NCI-H1694 treated with DMSO at 0.1 percent for 48 hours (cell line): ENCODE data around the gene FKBP7.
"Not testable (repeated sequence)": the region's sequence is repeated elsewhere in the genome, so short reads cannot be mapped to it uniquely, and the experiment has no call there.

Source experiments
- DNase-seq: peaks from one replicate; lab custom pipeline; 2025; lab: John Stamatoyannopoulos, UW

Gene FKBP7

DNA sequence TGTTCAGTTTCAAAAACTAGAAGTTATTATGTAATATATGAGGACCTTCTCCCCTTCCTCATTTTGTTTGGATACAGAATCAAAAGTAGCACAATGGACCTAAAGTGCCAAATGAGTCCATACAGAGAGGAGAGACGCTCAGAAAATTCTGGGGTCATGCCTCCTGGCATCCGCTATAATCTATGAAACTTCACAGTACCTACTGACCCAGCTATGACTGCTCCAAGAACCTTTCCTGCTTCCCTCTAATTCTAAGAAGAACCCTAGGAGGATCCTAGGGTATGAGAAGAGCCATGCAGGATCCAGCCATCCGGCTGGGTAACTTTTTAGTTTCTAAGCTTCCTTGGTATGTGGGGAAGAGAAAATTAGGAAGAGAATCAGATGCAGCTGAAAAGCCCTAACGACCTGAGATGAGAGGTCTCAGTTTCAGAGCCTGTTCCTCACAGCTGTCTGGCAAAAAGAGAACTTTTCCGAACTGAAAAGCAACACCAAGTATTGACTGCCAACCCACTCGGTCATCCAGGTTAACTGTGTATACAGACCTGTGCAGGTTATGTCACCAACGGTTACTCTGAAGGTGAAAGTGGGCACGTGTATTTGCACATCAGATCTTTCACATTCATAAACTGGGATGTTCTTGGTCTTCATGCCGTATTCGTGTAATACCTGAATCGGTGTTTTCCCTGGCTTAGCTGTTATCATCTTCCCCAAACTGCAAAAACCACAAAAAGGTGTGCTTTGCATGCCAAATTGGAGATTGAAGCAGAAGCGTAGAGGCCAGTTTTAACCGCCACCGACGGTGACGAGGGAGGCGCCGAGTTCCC lies 28.5 kb downstream of the FKBP7 start:
- no peak for DNase-seq

DNA sequence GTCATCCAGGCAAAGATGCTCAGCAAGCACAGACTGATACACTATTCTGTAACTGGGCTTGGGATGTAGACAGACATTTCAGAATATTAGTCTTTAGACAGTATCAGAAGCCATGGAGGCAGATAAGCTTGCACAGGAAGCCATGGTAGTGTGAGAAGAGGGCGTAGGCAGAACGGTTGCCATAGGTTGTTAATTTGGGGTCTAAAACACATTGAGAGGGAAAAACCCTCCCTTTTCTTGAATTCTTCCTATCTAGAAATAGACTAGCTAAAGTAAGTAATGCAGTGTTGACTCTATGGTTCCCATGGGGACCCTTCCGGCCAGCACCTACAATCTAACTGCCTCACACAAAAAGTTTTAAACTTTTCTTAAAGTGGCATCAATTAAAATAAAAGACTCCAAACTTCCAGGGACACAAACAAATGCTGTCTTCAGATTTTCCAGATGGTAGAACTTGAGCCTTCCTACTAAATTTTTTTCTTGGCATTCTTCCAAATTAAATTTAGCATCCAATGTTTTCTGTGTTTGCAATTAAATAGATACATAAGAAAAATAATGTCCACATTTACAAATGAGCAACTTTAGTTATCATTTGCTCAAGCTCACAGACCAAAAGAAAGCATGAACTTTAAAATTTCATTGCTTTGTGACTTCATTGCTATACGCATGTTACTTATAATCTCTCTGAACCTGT lies 29.3 kb downstream of the FKBP7 start:
- no peak for DNase-seq

DNA sequence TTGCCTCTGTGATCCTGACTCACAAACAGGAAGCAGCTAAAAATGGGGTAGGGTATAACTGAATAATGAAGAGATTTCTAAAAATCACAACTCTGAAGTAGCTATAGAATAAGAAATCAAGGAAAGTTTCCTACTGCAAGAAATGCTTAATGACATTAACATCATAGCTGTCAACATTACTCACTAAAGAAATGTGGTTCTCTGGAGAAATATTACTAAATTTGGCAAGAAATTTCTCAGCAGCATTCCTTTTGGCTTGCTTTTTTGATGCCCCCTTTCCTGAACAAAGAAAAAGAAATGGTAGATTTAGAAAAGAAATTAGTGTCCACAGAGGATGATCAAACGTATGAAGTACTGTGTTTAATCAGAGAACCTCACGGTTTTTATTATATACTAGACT lies 37.0 kb downstream of the FKBP7 start:
- DNase-seq, result no peak

DNA sequence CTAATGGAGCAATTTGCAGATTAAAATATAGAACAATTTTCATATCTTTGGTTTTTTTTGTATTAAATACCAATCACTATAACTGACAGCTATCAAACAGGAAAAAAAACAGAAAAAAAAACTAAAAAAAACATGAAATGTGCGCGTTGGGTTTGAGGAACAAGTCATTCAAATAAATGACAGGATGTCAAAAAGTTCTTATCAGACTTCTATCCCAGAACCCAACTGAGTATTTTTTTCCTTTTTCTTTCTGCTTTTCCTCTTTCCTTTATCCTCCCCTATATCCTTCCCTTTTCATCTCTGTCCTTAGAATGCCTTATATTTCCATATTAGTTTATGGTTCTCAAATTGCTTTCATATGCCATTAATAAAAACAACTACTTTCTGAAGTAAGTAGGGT lies 41.7 kb downstream of the FKBP7 start:
- no peak for DNase-seq

DNA sequence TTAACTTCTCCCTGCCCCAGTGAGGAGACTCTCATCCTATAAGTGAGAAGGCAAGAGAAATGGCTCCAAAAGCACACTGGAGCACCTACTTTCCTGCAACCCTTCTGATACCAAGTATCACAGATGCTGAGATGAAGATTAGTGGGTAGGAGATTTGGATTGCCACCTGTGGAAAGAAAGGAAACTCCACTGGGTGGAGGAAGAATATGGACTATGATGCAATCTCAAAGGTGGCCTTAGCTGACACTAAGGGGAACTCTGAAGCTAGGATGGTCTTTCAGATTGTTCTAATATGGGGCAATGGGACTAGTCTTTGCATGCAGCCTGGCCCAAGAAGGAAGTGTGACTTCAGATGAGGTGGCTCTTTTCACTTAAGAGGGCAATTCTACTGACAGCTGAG lies 49.1 kb downstream of the FKBP7 start:
- no peak for DNase-seq

DNA sequence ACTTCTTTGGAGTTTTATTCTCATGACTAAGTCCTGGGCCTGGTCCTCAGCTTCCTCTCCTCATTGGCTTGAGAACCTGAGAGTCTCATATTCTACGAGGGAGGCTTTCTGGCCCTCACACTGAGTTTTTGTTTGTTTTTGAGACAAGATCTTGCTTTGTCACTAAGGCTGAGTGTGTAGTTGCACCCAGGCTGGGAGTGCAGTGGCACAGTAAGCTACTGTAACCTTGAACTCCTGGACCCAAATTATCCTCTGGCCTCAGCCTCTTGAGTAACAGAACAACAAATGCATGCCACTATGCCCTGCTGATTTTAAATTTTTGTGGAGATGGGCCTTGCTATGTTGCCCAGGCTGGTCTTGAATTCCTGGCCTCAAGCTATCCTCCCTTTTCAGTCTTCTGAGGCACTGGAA lies 50.0 kb downstream of the FKBP7 start:
- no peak for DNase-seq

DNA sequence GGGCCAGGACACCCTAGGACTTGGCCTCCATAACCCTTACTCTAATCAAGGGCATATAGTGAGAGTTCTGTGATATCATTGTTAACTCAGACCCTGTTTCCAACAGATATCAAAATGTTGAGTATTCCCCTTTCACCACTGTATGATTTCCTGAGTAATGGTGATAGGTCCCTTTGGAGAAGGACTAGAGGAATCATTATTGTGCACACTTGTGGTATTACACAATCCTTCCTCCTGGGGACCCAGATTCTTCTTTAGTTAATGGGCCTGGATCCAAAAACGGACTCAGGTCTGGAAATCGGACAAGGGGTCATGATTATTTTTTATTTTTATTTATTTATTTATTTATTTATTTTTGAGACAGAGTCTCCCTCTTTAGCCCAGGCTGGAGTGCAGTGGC lies 50.9 kb downstream of the FKBP7 start:
- DNase-seq, result no peak

DNA sequence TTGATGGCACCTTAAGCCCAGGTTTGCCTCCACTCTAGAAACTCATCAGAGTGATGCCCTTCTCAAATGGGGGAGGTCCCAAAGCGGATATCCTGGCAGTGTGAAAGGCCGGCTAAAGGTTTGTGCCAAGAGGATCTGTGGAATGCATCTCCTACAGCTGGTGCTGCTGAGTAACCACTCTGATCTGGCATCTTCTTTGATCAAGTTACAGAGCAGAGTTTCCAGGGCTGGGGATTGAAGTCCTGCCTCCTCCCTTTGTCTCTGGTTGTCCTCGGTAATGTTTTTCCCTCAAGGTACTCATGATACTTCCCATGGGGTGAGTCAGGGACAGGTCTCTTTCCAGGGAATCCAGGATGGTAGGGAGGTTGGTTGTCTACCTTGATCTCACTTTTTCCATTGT lies 52.0 kb downstream of the FKBP7 start:
- DNase-seq, result no peak

DNA sequence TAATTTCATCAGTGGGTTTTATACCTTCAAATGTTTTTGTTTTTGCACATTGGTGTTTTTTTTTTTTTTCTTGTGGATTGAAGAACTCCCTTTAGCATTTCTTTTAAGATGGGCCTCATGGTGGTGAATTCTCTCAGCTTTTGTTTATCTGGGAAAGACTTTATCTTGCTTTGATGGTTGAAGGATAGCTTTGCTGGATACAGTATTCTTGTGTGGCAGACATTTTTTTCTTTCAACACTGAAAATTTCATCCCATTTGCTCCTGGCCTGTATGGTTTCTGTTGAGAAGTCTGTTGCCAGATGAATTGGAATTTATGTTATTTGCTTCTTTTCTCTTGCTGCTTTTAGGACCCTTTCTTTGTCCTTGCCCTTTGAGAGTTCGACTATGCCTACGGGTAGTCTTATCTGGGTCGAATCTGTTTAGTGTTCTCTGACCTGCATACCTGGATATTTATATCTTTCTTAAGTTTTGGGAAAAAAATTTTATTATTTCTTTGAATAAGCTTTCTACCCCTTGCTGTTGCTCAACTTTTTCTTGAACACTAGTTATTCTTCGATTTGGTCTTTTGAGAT lies 53.1 kb downstream of the FKBP7 start:
- DNase-seq, result no peak

DNA sequence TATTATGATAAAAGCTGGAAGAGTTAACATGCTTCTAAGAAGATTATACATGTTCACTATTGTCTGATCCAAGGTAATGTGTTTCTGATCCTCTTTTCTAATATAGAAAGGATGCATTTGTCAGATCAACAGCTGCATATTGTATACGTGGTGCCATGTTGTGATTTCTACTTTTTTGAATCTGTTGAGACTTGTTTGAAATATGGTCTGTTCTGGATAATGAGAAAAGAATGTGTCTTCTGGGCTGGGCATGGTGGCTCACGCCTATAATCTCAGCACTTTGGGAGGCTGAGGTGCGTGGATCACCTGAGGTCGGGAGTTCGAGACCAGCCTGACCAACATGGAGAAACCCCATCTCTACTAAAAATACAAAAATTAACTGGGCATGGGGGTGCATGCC lies 54.7 kb downstream of the FKBP7 start:
- DNase-seq, result not testable (repeated sequence)

DNA sequence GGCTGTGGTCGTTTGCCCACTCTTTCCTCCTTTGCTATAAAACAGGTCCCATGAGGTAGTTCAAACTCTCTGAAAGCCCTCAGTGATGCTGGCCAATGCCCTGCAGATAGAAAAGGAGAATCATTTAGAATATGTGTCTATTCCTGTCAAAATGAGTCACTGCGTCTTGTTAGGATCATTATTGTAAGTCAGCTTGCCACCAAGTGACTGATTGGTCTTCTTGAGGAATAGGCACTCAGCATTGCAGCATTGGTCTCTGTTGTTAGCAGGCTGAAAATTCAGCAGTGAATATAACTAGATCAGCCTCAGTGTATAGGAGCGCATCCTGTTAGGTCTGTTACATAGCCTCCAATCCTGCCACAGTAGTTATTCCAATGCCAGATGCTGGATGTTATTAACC lies 56.3 kb downstream of the FKBP7 start:
- DNase-seq, result no peak

DNA sequence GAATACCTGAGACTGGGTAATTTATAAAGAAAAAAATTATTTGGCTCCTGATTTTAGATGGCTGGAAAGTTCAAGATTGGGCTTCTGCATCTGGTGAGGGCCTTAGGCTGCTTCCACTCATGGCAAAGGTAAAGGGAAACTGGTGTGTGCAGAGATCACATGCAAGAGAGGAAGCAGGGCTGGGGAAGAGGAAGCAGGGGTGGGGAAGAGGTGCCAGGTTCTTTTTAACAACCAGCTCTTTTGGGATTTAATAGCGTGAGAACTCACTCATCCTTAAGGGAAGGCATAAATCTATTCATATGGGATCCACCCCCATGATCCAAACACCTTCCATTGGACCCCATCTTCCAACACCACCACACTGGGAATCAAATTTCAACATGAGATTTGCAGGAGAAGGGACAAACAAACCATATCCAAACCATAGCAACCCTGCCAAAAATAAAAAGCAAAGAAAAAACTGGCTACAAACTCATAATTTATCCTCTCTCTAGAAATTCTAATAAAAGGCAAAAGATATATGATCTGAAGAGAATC lies 57.9 kb downstream of the FKBP7 start:
- DNase-seq, result no peak

DNA sequence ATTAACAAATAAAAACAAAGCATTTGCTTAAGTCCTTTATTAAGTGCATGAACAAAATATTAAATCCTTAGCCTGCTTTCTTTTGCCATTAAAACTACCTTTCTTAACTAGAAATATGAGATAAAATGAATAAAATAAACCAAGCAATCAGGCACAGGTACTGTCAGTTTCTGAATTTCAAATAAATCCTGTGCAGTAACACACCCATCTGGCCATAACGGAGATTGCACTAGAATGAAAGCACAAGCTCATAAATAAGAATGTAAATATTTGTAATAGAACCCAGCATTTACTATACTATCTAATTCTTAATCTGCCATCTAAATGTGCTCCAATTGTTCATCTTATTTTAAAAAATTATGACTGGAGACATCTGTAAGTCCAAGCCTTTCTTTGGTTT lies 59.3 kb downstream of the FKBP7 start:
- peak; percentile 30 for DNase-seq

DNA sequence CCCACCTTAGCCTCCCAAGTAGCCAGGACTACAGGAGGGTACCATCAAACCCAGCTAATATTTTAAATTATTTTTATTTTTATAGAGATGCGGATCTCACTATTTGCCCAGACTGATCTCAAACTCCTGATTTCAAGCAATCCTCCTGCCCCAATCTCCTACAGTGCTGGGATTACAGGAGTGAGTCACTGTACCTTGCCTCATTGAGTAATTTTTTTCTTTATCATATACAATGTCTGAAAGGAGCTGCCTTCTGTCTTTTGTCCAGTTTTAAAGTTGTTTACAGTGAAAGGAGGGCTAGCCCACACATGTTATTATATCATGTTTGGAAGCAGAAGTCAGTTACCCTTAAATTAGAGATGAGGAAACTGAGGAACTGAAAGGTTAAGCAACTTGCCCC lies 60.0 kb downstream of the FKBP7 start:
- DNase-seq, result no peak

DNA sequence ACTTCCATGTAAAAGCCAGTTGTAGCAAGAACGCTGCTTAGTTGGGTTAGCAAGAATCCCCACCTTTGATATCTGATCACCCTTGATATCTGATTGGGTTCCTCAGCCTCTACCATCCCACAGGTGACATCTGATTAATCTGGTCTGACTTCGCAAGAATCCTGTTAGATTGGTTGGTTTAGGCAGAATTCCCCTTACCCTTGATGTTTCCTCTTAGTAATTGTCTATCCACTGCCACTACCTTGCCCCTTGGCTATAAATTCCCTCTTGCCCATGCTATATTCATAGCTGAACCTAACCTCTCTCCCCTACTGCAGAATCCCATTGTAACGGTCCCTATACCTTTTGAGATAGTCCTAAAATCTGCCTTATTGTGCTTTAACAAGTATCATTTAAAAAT lies 60.5 kb downstream of the FKBP7 start:
- no peak for DNase-seq

DNA sequence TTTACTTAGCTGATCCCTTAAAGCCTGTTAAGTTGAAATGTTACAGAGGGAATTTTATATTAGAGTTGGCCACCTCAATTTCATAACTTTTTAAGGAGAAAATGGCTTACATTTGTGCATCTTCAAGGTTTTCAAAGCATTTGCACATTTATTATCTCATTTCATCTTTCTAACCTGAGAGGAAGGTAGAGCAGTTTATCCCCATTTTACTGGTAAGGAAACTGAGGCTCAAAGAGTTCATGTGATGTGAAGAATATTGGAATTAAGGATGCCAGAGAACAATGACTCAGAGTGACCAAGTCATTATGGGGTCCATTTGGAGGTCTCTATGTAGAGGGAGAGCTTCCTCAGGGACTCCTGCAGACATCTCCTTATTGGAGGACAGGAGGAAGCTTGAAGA lies 62.4 kb downstream of the FKBP7 start:
- DNase-seq, result no peak

DNA sequence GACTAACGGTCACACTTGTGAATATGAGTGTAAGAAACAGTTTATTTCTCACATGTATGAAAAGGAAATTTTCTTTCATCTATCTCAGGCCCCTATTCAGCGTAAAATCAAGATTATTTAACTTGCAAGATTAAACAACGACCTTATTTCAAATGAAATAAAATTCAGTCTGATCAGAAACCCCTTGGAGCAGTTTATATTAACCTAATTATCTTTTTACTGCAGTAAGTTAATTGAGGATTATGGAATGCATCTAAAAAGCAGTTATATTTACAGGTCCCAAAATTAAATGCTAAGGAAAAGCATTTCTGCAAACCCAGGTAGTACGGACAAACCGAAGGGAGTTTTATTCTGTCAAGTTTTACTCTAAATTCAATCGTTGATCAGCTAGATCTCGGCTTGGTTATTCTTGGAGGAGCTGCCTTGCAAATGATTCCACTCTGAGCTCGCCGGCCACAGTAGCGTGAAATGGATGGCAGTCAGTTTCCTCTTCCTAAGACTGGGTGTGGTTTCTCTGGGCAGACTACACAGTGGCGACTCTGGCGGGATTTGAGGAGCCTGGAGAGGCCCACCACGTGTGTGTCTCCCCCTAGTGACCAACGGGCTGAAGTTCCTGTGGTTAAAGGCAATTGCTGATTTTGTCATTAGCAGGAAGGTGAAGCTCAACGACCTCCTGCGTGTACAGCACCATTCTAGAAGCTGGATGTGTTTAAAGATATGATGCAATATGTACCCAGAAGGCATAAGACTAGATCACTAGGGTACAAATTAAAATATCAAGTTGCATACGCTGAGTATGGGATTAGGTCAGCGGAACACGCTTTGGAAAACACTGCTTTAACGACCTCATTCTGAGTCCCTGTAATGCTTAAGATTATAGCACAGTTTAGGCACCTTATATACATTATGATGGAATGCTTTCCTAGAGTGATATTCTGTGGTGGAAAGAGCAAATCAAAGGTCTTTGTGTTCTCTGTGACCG lies 63.8 kb downstream of the FKBP7 start:
- DNase-seq, result peak; percentile 89
